GM23338 (cell line): ENCODE measurements around the gene INPP1.

Source experiments
- CREB1 ChIP-seq: fragments of 250-450 bp; sonication (Bioruptor Pico); IDR thresholded peaks from 2 replicates; pipeline ENCODE4 v1.5.0; 2020; ENCODE audit warnings: low read depth, mild to moderate bottlenecking, moderate library complexity
- EZH2 ChIP-seq: fragments of 200-600 bp; sonication (generic); IDR thresholded peaks from one replicate; pipeline ENCODE4 v1.8.0; 2017; ENCODE audit warnings: antibody characterized with exemption, mild to moderate bottlenecking, low read depth; ENCODE audit not compliant: unreplicated experiment
- EZH2phosphoT487 ChIP-seq: fragments of 200-600 bp; sonication (generic); IDR thresholded peaks from one replicate; pipeline ENCODE4 v1.8.1; 2018; ENCODE audit warnings: antibody characterized with exemption; ENCODE audit not compliant: unreplicated experiment
- POLR2AphosphoS5 ChIP-seq: IDR thresholded peaks from 2 replicates; pipeline ENCODE4 v1.6.1; 2016; ENCODE audit warnings: antibody characterized with exemption, low read depth
- ZNF114 ChIP-seq: fragments of 250-450 bp; sonication (Bioruptor Pico); IDR thresholded peaks from 2 replicates; pipeline ENCODE4 v1.5.0; 2020; ENCODE audit warnings: mild to moderate bottlenecking, moderate library complexity
- ZNF331 ChIP-seq: fragments of 250-450 bp; sonication (Bioruptor Pico); IDR thresholded peaks from 2 replicates; pipeline ENCODE4 v1.5.0; 2020; ENCODE audit warnings: low read depth, mild to moderate bottlenecking, moderate library complexity
- TF ChIP-seq, protein P1 (sequence below), 2 experiments: fragments of 200-600 bp in 1 of 2; sonication (generic) in 1 of 2; conservative IDR thresholded peaks; 2 replicates each; pipeline versions ENCODE4 v1.5.1 to v1.6.1; 2016 to 2017; ENCODE audit warnings: antibody characterized with exemption in 2 of 2, low read depth in 2 of 2, mild to moderate bottlenecking in 2 of 2, moderate library complexity in 1 of 2
- TF ChIP-seq, protein P2 (sequence below): IDR thresholded peaks from one replicate; pipeline ENCODE4 v1.6.1; 2018; ENCODE audit warnings: antibody characterized with exemption; ENCODE audit not compliant: unreplicated experiment
- TF ChIP-seq, protein P3 (sequence below): fragments of 250-450 bp; sonication (Bioruptor Pico); IDR thresholded peaks from 2 replicates; pipeline ENCODE4 v1.5.0; 2020; ENCODE audit warnings: mild to moderate bottlenecking, moderate library complexity
- TF ChIP-seq, protein P4 (sequence below): IDR thresholded peaks from 2 replicates; pipeline ENCODE4 v1.6.1; 2016; ENCODE audit warnings: antibody characterized with exemption

DNA sequence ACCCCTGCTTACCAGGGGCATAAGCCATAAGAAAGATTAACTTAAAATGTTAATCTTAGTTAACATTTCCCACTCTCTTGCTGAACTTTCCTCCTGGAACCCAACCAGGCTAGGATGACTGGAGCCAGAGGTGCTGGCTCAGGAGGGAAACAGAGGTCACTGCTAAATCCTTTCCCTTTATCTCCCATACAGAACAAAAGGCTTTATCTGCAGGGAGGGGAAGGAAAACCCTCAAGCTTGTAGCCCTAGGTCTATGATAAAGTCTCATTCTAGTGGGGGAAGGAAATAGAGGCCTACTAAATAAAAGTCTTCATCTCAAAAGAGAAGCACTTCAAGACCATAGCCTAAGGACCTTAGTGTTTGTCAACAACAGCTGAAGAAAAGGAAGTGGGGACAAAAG lies 42.4 kb upstream of the INPP1 start:
- TF ChIP-seq POLR2AphosphoS5 (no peak), EZH2 (no peak), CREB1 (CRISPR knock-in tag) (no peak), EZH2phosphoT487 (no peak), ZNF114 (no peak), ZNF331 (no peak)
- TF ChIP-seq, protein P1, sequence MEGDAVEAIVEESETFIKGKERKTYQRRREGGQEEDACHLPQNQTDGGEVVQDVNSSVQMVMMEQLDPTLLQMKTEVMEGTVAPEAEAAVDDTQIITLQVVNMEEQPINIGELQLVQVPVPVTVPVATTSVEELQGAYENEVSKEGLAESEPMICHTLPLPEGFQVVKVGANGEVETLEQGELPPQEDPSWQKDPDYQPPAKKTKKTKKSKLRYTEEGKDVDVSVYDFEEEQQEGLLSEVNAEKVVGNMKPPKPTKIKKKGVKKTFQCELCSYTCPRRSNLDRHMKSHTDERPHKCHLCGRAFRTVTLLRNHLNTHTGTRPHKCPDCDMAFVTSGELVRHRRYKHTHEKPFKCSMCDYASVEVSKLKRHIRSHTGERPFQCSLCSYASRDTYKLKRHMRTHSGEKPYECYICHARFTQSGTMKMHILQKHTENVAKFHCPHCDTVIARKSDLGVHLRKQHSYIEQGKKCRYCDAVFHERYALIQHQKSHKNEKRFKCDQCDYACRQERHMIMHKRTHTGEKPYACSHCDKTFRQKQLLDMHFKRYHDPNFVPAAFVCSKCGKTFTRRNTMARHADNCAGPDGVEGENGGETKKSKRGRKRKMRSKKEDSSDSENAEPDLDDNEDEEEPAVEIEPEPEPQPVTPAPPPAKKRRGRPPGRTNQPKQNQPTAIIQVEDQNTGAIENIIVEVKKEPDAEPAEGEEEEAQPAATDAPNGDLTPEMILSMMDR (conservative IDR thresholded peaks at IDR 0.05; ENCODE audit: low read depth in 2 of 2) = no peak
- TF ChIP-seq, protein P2, sequence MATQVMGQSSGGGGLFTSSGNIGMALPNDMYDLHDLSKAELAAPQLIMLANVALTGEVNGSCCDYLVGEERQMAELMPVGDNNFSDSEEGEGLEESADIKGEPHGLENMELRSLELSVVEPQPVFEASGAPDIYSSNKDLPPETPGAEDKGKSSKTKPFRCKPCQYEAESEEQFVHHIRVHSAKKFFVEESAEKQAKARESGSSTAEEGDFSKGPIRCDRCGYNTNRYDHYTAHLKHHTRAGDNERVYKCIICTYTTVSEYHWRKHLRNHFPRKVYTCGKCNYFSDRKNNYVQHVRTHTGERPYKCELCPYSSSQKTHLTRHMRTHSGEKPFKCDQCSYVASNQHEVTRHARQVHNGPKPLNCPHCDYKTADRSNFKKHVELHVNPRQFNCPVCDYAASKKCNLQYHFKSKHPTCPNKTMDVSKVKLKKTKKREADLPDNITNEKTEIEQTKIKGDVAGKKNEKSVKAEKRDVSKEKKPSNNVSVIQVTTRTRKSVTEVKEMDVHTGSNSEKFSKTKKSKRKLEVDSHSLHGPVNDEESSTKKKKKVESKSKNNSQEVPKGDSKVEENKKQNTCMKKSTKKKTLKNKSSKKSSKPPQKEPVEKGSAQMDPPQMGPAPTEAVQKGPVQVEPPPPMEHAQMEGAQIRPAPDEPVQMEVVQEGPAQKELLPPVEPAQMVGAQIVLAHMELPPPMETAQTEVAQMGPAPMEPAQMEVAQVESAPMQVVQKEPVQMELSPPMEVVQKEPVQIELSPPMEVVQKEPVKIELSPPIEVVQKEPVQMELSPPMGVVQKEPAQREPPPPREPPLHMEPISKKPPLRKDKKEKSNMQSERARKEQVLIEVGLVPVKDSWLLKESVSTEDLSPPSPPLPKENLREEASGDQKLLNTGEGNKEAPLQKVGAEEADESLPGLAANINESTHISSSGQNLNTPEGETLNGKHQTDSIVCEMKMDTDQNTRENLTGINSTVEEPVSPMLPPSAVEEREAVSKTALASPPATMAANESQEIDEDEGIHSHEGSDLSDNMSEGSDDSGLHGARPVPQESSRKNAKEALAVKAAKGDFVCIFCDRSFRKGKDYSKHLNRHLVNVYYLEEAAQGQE = no peak
- TF ChIP-seq, protein P3, sequence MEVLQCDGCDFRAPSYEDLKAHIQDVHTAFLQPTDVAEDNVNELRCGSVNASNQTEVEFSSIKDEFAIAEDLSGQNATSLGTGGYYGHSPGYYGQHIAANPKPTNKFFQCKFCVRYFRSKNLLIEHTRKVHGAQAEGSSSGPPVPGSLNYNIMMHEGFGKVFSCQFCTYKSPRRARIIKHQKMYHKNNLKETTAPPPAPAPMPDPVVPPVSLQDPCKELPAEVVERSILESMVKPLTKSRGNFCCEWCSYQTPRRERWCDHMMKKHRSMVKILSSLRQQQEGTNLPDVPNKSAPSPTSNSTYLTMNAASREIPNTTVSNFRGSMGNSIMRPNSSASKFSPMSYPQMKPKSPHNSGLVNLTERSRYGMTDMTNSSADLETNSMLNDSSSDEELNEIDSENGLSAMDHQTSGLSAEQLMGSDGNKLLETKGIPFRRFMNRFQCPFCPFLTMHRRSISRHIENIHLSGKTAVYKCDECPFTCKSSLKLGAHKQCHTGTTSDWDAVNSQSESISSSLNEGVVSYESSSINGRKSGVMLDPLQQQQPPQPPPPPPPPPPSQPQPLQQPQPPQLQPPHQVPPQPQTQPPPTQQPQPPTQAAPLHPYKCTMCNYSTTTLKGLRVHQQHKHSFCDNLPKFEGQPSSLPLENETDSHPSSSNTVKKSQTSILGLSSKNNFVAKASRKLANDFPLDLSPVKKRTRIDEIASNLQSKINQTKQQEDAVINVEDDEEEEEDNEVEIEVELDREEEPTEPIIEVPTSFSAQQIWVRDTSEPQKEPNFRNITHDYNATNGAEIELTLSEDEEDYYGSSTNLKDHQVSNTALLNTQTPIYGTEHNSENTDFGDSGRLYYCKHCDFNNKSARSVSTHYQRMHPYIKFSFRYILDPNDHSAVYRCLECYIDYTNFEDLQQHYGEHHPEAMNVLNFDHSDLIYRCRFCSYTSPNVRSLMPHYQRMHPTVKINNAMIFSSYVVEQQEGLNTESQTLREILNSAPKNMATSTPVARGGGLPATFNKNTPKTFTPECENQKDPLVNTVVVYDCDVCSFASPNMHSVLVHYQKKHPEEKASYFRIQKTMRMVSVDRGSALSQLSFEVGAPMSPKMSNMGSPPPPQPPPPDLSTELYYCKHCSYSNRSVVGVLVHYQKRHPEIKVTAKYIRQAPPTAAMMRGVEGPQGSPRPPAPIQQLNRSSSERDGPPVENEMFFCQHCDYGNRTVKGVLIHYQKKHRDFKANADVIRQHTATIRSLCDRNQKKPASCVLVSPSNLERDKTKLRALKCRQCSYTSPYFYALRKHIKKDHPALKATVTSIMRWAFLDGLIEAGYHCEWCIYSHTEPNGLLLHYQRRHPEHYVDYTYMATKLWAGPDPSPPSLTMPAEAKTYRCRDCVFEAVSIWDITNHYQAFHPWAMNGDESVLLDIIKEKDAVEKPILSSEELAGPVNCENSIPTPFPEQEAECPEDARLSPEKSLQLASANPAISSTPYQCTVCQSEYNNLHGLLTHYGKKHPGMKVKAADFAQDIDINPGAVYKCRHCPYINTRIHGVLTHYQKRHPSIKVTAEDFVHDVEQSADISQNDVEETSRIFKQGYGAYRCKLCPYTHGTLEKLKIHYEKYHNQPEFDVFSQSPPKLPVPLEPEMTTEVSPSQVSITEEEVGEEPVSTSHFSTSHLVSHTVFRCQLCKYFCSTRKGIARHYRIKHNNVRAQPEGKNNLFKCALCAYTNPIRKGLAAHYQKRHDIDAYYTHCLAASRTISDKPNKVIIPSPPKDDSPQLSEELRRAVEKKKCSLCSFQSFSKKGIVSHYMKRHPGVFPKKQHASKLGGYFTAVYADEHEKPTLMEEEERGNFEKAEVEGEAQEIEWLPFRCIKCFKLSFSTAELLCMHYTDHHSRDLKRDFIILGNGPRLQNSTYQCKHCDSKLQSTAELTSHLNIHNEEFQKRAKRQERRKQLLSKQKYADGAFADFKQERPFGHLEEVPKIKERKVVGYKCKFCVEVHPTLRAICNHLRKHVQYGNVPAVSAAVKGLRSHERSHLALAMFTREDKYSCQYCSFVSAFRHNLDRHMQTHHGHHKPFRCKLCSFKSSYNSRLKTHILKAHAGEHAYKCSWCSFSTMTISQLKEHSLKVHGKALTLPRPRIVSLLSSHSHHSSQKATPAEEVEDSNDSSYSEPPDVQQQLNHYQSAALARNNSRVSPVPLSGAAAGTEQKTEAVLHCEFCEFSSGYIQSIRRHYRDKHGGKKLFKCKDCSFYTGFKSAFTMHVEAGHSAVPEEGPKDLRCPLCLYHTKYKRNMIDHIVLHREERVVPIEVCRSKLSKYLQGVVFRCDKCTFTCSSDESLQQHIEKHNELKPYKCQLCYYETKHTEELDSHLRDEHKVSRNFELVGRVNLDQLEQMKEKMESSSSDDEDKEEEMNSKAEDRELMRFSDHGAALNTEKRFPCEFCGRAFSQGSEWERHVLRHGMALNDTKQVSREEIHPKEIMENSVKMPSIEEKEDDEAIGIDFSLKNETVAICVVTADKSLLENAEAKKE (CRISPR knock-in tag) = no peak
- TF ChIP-seq, protein P4, sequence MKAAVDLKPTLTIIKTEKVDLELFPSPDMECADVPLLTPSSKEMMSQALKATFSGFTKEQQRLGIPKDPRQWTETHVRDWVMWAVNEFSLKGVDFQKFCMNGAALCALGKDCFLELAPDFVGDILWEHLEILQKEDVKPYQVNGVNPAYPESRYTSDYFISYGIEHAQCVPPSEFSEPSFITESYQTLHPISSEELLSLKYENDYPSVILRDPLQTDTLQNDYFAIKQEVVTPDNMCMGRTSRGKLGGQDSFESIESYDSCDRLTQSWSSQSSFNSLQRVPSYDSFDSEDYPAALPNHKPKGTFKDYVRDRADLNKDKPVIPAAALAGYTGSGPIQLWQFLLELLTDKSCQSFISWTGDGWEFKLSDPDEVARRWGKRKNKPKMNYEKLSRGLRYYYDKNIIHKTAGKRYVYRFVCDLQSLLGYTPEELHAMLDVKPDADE = no peak
